ENCODE data around the gene RNF208.
"Not testable (repeated sequence)": the region's sequence is repeated elsewhere in the genome, so short reads cannot be mapped to it uniquely, and the experiment has no call there.

Gene RNF208

GRCh38 chr9:137253717-137254623 lies 31.9 kb upstream of the RNF208 start:
- no peak for DNase-seq (ENCODE audit: low read depth in 2 of 3, low spot score in 2 of 3)

DNA sequence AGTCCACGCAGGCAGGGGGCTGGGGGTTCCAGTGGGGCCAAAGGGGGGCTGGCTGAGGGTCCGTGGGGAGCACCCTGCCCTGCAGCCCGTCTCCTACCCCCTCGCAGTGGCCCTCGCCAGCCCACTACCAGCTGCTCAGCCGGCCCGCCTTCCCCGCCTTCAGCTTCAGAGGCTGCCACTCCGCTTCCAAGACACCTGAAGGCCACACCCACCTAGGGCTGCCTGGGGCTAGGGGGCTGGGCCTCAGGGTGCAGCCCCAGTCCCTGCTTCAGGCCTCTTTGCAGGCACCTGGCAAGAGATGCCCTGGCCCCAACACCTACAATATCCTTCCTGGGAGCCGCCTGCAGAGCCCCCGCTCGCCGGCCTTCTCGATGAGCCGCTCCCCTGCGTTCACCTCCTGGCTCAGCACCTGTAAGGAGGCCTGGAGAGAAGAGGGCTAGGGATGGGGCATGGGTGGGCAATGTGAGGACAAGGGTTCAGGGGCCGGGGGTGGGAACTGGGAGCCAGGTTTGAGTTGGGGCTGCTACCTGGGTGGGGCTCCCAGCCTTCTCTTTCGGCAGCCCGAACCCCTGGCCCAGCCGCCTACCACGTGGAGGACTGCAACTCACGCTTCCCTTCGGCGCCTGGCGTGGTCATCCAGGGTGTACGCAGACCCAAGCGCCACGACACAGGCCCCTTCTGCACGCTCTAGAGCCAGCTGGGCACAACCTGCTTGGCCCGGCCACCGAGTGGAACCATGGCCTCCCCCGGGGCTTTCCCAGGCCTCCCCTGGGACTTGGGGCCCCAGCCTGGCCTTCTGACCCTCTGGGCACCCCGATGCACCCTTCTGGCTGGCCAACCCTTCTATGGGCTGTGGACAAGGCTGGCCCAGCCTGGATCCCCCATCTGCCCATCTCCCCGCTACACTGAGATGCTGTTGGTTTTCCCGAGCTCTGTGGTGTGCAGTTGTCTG lies 30.8 kb upstream of the RNF208 start:
- no peak for DNase-seq (ENCODE audit: low read depth in 2 of 3, low spot score in 2 of 3)

DNA sequence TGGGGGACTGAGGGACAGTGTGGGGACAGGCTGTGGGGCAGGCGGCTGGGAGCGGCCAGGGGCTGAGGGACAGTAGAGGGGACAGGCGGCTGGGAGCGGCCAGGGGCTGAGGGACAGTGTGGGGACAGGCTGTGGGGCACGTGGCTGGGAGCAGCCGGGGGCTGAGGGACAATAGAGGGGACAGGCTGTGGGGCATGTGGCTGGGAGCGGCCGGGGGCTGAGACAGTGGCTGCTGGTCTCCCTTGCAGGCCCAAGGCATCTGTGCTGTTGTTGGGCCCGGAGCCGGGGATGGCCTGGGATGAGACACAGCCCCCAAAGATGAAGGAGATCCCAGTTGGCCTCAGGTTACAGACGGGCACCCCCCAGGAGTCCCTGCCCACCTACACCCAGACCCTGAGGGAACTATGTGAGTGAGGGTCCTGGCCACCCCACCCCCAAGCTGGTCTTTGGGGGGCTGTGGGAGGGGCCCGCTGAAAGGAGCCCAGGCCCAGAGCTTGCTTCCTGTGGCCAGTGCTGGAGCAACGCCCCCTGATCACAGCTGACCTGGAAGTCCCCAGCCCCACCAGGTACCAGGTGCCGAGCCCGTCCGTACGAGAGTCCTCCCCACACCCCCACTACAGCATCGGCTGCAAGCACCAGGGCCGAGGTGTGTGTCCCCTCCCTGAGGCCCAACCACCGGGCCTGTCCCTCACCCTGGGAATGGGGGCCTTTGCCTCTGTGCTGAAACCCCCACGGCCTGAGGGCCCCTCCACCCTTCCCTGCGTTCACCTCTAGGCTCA lies 29.6 kb upstream of the RNF208 start:
- DNase-seq (ENCODE audit: low read depth in 2 of 3, low spot score in 2 of 3) = no peak

- no peak for DNase-seq (ENCODE audit: low read depth in 2 of 3, low spot score in 2 of 3)
Observed at GRCh38 chr9:137251194-137251461, 29.1 kb upstream of the RNF208 start, which contains the start of gene STPG3. STPG3 (plus strand) TSS chr9:137251286; CDS start chr9:137251287, 1 bp downstream.

DNA sequence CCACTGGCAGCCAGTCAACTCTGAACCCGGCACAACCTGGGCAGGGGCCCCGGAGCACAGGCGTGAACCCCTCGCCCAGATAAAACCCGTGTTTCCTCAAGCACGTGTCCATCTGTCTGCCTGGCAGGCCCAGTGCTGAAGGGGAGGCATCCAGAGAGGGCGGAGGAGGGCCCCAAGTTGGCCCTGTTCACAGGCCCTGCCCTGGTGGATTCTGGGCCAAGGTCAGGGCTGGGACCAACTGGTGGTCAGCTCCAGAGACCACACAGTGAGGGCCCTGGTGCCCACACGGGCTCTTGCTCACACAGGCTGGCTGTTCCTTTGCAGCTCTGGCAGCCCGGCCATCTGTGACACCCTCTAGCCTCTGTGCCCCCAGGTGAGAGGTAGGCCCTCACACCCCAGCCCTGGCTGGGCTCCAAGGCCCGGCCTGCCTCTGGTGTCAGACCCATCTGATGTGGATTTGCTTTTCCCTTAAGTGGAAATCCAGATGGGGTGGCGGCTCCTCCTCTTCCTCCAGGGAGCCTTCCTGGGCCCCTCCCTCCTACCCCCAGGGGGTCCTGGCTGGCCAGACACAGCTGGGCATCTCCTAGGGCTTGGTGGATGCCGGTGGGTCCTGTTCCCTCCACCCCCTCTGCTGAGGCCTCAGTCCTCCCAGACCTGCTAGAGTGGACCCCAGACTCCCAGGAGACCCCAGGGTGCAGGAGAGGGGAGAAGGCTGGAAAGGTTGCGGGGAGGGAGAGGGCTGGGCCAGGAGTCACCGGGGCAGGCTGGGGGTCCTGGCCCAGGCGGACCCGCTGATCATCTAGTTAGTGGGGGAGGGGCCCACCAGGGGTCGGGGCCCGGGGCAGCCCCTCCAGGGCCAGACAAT lies 28.5 kb upstream of the RNF208 start:
- DNase-seq (ENCODE audit: low read depth in 2 of 3, low spot score in 2 of 3) = no peak

- no peak for DNase-seq (ENCODE audit: low read depth in 2 of 3, low spot score in 2 of 3)
Observed at GRCh38 chr9:137247916-137248175, 25.8 kb upstream of the RNF208 start.

DNA sequence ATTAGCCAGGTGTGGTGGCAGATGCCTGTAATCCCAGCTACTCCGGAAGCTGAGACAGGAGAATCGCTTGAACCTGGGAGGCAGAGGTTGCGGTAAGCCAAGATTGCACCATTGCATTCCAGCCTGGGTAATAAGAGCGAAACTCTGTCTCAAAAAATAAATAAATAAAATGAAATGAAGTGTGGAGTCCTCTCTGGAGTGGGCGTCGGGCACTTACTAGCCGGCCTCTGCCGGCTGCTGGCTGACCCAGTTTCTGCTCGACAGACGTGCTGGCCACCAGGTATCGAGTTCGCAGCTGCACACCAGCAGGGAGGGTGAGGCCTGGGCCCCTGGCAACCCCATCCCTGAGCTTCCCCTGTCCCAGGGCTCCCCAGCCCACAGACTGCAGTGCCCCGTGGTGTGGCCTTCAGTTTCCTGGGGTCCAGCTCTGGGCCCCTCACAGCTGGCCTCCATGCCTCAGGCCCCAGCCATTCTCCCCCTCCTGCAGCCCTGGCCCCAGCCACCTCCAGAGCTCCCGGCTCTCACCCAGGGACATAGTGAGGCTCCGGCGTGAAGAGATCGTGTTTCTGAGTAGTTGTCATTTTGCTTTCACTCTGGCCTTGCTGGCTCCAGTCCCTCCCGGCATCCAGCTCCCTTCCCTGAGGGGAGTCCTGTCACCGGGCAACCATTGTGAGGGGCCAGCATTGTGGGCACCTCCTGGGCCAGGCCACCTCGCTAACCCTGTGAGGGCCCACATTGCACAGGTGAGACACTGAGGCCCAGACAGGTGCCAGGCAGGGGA lies 25.3 kb upstream of the RNF208 start:
- DNase-seq (ENCODE audit: low read depth in 2 of 3, low spot score in 2 of 3) = no peak

GRCh38 chr9:137245450-137246421 lies 23.7 kb upstream of the RNF208 start:
- DNase-seq (ENCODE audit: low read depth in 2 of 3, low spot score in 2 of 3) = no peak

DNA sequence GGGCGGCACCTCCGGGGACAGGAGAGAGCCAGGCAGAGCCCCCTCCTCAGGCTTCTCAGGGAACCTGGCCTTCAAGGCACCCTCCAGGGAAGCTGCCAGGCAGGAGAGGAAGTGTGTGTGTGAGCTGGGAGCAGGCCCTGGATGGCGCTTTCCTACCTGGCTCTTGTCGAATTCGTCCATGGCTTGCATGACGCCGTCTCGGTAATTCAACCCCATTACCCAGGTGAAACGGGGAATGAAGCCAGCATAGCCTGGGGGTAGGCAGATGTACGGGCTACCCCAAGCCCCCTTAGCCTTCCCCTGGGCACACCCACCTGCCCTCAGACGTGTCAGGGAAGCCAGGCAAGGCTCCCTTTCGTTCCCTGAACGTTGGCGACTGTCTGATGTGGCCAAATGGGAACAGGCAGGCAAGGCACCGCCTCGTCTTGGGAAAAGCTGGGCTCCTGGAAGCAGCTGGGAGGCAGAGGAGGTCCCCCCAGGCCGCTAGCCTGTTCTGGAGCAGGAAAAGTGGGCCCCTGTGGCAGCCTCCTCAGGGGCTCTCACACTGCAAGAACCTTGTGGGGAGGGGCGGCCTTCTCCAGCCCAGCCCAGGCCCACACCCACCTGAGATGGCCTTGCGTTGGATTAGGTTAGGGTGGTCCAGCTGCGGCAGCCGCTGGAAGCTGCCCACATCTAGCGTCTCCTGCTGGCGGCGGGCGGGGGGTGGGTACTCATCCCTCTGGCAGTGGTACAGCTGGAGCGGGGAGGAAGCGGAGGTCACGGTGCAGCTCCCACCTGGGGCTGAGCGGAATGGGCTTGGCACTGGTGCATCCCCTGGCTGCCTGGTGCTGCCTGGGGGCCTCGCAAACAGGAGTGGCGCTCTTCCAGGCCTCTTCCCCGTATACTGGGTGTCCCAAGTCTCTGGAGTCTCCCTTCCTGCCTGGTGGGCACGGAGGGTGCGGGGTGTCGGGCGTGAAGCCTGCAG lies 22.7 kb upstream of the RNF208 start:
- no peak for DNase-seq (ENCODE audit: low read depth in 2 of 3, low spot score in 2 of 3)

GRCh38 chr9:137243626-137244485 lies 21.8 kb upstream of the RNF208 start:
- DNase-seq (ENCODE audit: low read depth in 2 of 3, low spot score in 2 of 3) = no peak

DNA sequence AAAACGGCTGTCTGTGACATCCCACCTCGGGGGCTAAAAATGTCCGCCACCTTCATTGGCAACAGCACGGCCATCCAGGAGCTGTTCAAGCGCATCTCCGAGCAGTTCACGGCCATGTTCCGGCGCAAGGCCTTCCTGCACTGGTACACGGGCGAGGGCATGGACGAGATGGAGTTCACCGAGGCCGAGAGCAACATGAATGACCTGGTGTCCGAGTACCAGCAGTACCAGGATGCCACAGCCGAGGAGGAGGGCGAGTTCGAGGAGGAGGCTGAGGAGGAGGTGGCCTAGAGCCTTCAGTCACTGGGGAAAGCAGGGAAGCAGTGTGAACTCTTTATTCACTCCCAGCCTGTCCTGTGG lies 21.2 kb upstream of the RNF208 start:
- DNase-seq (ENCODE audit: low read depth in 2 of 3, low spot score in 2 of 3) = not testable (repeated sequence)

- DNase-seq (ENCODE audit: low read depth in 2 of 3, low spot score in 2 of 3) = no peak
Observed at GRCh38 chr9:137242269-137243203, 20.5 kb upstream of the RNF208 start.

- DNase-seq (ENCODE audit: low read depth in 2 of 3, low spot score in 2 of 3) = no peak
Observed at GRCh38 chr9:137241490-137242268, 19.6 kb upstream of the RNF208 start.

DNA sequence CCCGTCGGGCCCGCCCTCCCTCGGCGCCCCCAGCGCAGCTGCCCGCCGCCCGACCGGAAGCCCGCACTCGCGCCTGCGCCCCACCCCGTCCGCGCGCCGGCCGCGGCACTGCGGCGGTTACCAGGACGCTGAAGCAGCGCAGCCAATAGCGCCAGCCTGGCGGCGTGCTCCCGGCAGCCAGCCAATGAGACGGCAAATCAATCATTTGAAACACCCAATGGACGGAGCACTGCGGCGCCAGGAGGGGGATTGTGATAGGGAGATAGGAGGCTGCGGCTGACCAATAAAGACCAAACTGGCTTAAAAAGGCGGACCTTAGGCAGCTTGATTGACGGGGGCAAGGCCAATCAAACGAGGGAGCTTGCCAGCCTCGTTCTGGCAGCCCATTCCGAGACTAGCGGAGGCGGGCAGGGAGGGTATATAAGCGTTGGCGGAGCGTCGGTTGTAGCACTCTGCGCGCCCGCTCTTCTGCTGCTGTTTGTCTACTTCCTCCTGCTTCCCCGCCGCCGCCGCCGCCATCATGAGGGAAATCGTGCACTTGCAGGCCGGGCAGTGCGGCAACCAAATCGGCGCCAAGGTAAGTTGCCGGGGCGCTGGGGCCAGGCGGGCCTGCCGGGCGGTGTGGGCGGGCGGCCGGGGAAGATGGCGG lies 18.9 kb upstream of the RNF208 start, which contains the start of gene TUBB4B:
Gene TUBB4B (plus strand): TSS at position 447 of the 649 bp plus-strand sequence. CDS start 74 bp downstream, at position 521.
- DNase-seq (ENCODE audit: low read depth in 2 of 3, low spot score in 2 of 3) = peak; percentile 85 to 98 (median 93)

Measured in activated CD8-positive, alpha-beta memory T cell treated with anti-CD3 and anti-CD28 coated beads for 48 hours (primary cell).